A549 (cell line): ENCODE measurements around the gene SLCO2A1. TPM values are rescaled to one million over a fixed set of nuclear protein-coding genes. Genes with fewer than 3 reads are reported as not detected.

Source experiments
- ATAC-seq, 2 experiments: fragments of 200-7000 bp in 1 of 2; fragments of >200 bp in 1 of 2; cut with Nextera tagmentation in 1 of 2; cut with Tn5 transposase in 1 of 2; 3 replicates each; pipeline versions ENCODE4 v1.8.0 to v1.9.1; 2018 to 2020; ENCODE audit warnings: mild to moderate bottlenecking in 1 of 2, moderate library complexity in 1 of 2
- CTCF ChIA-PET: fragments of 300-600 bp; sonication (Branson Sonifier 250); formaldehyde crosslinking; extraction: SDS; loops from one replicate; lab custom pipeline; 2021; ENCODE audit warnings: antibody characterized with exemption, inconsistent platforms; lab: Yijun Ruan, JAX
- POLR2A ChIA-PET: fragments of 350-600 bp; formaldehyde crosslinking; extraction: SDS; loops from one replicate; lab custom pipeline; 2021; ENCODE audit warnings: antibody characterized with exemption, inconsistent platforms; lab: Yijun Ruan, JAX
- DNase-seq, 2 experiments: peaks; one replicate each; pipeline versions ENCODE4 v3.0.0 to v3.0.0-alpha.2; 2011 to 2016; ENCODE audit warnings: low read depth in 1 of 2, low spot score in 1 of 2
- FAIRE-seq: peaks from 2 replicates; lab custom pipeline; 2011; peaks lifted over from hg19 to GRCh38; lab: Jason Lieb, UNC
- H3K27ac ChIP-seq, 2 experiments: fragments of >200 bp; sonication (Bioruptor Twin); formaldehyde crosslinking; 3 replicates each; pipeline ENCODE4 v1.5.1; 2016 to 2017
- H3K4me1 ChIP-seq: fragments of >200 bp; sonication (Bioruptor Twin); formaldehyde crosslinking; 3 replicates; pipeline ENCODE4 v1.6.1; 2016
- H3K4me2 ChIP-seq: fragments of >200 bp; sonication (Bioruptor Twin); formaldehyde crosslinking; 3 replicates; pipeline ENCODE4 v1.6.1; 2016
- H3K4me3 ChIP-seq: fragments of >200 bp; sonication (Bioruptor Twin); formaldehyde crosslinking; 3 replicates; pipeline ENCODE4 v1.5.1; 2016
- H3K9me3 ChIP-seq: fragments of >200 bp; sonication (Bioruptor Twin); formaldehyde crosslinking; 3 replicates; pipeline ENCODE4 v1.6.1; 2016
- CBX2 ChIP-seq: fragments of 200-600 bp; sonication (generic); IDR thresholded peaks from 2 replicates; pipeline ENCODE4 v1.6.1; 2016; ENCODE audit warnings: low read depth, mild to moderate bottlenecking, borderline replicate concordance
- CEBPB ChIP-seq, 2 experiments: fragments of >200 bp in 1 of 2; sonication (Bioruptor Twin) in 1 of 2; formaldehyde crosslinking in 1 of 2; IDR thresholded peaks; 2 replicates each; pipeline ENCODE4 v1.6.1; 2012 to 2016
- CTCF ChIP-seq: fragments of >200 bp; sonication (Bioruptor Twin); formaldehyde crosslinking; IDR thresholded peaks from 3 replicates; pipeline ENCODE4 v1.5.1; 2016
- EHMT2 ChIP-seq: fragments of 200-600 bp; sonication (generic); IDR thresholded peaks from 2 replicates; pipeline ENCODE4 v1.6.1; 2016; ENCODE audit warnings: antibody characterized with exemption, low read depth, mild to moderate bottlenecking, moderate library complexity
- ELK1 ChIP-seq: fragments of 150-350 bp; IDR thresholded peaks from 2 replicates; pipeline ENCODE4 v1.6.1; 2014; ENCODE audit warnings: low read depth, mild to moderate bottlenecking, low read length
- EP300 ChIP-seq, 2 experiments: fragments of >200 bp; sonication (Bioruptor Twin); formaldehyde crosslinking; IDR thresholded peaks; 2 replicates in 1 of 2; 3 replicates in 1 of 2; pipeline ENCODE4 v1.6.1; 2016 to 2017
- FOSB ChIP-seq: fragments of 250-450 bp; sonication (Bioruptor Pico); IDR thresholded peaks from 2 replicates; pipeline ENCODE4 v1.5.0; 2020; ENCODE audit warnings: mild to moderate bottlenecking, moderate library complexity
- FOSL2 ChIP-seq, 2 experiments: fragments of 450-650 bp in 1 of 2; fragments of >200 bp in 1 of 2; sonication (Bioruptor Twin) in 1 of 2; formaldehyde crosslinking; IDR thresholded peaks; 2 replicates each; pipeline versions ENCODE4 v1.5.0 to v1.6.1; 2016 to 2020; ENCODE audit warnings: mild to moderate bottlenecking in 1 of 2, moderate library complexity in 1 of 2
- HES2 ChIP-seq: fragments of >200 bp; sonication (Bioruptor Twin); formaldehyde crosslinking; IDR thresholded peaks from 2 replicates; pipeline ENCODE4 v1.6.1; 2016
- HEYL ChIP-seq: fragments of 250-450 bp; sonication (Bioruptor Pico); IDR thresholded peaks from 2 replicates; pipeline ENCODE4 v1.8.0; 2021; ENCODE audit warnings: mild to moderate bottlenecking, moderate library complexity
- HMGXB4 ChIP-seq: fragments of 250-450 bp; sonication (Bioruptor Pico); IDR thresholded peaks from 2 replicates; pipeline ENCODE4 v1.5.0; 2021; ENCODE audit warnings: mild to moderate bottlenecking, moderate library complexity, borderline replicate concordance
- JUN ChIP-seq, 2 experiments: fragments of >200 bp; sonication (Bioruptor Twin); formaldehyde crosslinking; IDR thresholded peaks; 2 replicates in 1 of 2; 3 replicates in 1 of 2; pipeline ENCODE4 v1.6.1; 2016 to 2017
- JUNB ChIP-seq: fragments of >200 bp; sonication (Bioruptor Twin); formaldehyde crosslinking; IDR thresholded peaks from 2 replicates; pipeline ENCODE4 v1.6.1; 2016
- NFE2L2 ChIP-seq: fragments of 150-350 bp; conservative IDR thresholded peaks from 2 replicates; pipeline ENCODE4 v1.6.1; 2014; ENCODE audit warnings: low read length
- NR3C1 ChIP-seq: fragments of >200 bp; sonication (Bioruptor Twin); formaldehyde crosslinking; IDR thresholded peaks from 3 replicates; pipeline ENCODE4 v1.6.1; 2017
- PBX3 ChIP-seq: IDR thresholded peaks from 2 replicates; pipeline ENCODE4 v1.6.1; 2012
- PHF8 ChIP-seq: fragments of 200-600 bp; sonication (generic); IDR thresholded peaks from 2 replicates; pipeline ENCODE4 v1.6.1; 2016; ENCODE audit warnings: low read depth, mild to moderate bottlenecking, antibody characterized with exemption, moderate library complexity, borderline replicate concordance
- POLR2A ChIP-seq: IDR thresholded peaks from 2 replicates; pipeline ENCODE4 v1.6.1; 2012; ENCODE audit warnings: mild to moderate bottlenecking, low read length
- RARB ChIP-seq: fragments of 250-450 bp; sonication (Bioruptor Pico); IDR thresholded peaks from 2 replicates; pipeline ENCODE4 v1.8.0; 2021; ENCODE audit warnings: mild to moderate bottlenecking, moderate library complexity
- REST ChIP-seq: fragments of 200-600 bp; sonication (generic); IDR thresholded peaks from 2 replicates; pipeline ENCODE4 v1.6.1; 2016; ENCODE audit warnings: antibody characterized with exemption, mild to moderate bottlenecking, moderate library complexity
- RFX5 ChIP-seq: fragments of 450-650 bp; IDR thresholded peaks from 2 replicates; pipeline ENCODE4 v1.7.1; 2014; ENCODE audit warnings: antibody characterized with exemption, mild to moderate bottlenecking, moderate library complexity
- TP53 ChIP-seq: fragments of 250-450 bp; sonication (Bioruptor Pico); IDR thresholded peaks from 2 replicates; pipeline ENCODE4 v1.5.0; 2021; ENCODE audit warnings: mild to moderate bottlenecking, moderate library complexity
- ZNF302 ChIP-seq: fragments of 250-450 bp; sonication (Bioruptor Pico); IDR thresholded peaks from 2 replicates; pipeline ENCODE4 v1.9.0; 2021; ENCODE audit warnings: inconsistent platforms, mild to moderate bottlenecking, moderate library complexity
- ZSCAN20 ChIP-seq: fragments of 250-450 bp; sonication (Bioruptor Pico); IDR thresholded peaks from 2 replicates; pipeline ENCODE4 v1.8.0; 2022; ENCODE audit warnings: mild to moderate bottlenecking, moderate library complexity
- WGBS: methylation state at CpG from one replicate; pipeline ENCODE4 v1.1.6; 2017; ENCODE audit errors: missing lambda C conversion rate; 5-methylcytosine and 5-hydroxymethylcytosine counted together
- polyA plus RNA-seq, 4 experiments: library from polyadenylated mRNA; depleted of rRNA in 3 of 4; stranded (reverse); fragments of >200 nt; fragmentation: RNase III in 1 of 4; extraction: RNeasy Plus Mini Kit Qiagen cat#74134 plus additional on column Dnase treatment in 1 of 4; gene quantifications; 2 replicates in 3 of 4; 3 replicates in 1 of 4; pipeline ENCODE4 v1.2.3, GENCODE V29; 2011 to 2017

Gene SLCO2A1
- polyA plus RNA-seq, 2 of the 4 experiments (the other 2 are of a cell fraction) = 0.12 TPM; not detected in 1

GRCh38 chr3:133980035-133980434, 49.7 kb downstream of the SLCO2A1 start:
- Histone ChIP-seq H3K4me2 (no peak overlapping the region), H3K4me3 (no peak overlapping the region), H3K9me3 (no peaks in the 10 kb centered on the region), H3K27ac (no peak overlapping the region), H3K4me1 (no peaks in the 10 kb centered on the region)
- ATAC-seq (no peak), DNase-seq (no peak), FAIRE-seq (no peak)
- ChIA-PET POLR2A (no interaction called here), CTCF (interaction anchor here (1.1 kb wide), 1 partner anchor 23 kb away, joined by 3 read pairs; no protein-coding TSS in a partner anchor)
- WGBS = 13% methylated on average over 2 of the region's 2 CpGs
- no peak for TF ChIP-seq HEYL (CRISPR knock-in tag)
- no peak for TF ChIP-seq REST

GRCh38 chr3:133979553-133979952, 50.2 kb downstream of the SLCO2A1 start:
- ChIA-PET CTCF (no interaction called here), POLR2A (no interaction called here)
- no peak for TF ChIP-seq RARB (CRISPR knock-in tag)
- no peak for TF ChIP-seq ZNF302
- TF ChIP-seq EHMT2 = no peak
- no peak for TF ChIP-seq ELK1
- no peak for TF ChIP-seq NR3C1
- TF ChIP-seq JUNB = no peak
- TF ChIP-seq PHF8 = no peak
- TF ChIP-seq CTCF = no peak
- TF ChIP-seq ZSCAN20 (CRISPR knock-in tag) = no peak
- no peak for TF ChIP-seq CEBPB (IDR thresholded peaks at IDR 0.05)
- TF ChIP-seq HES2 = no peak
- TF ChIP-seq FOSL2 (IDR thresholded peaks at IDR 0.05) = no peak
- TF ChIP-seq FOSL2 (CRISPR knock-in tag; IDR thresholded peaks at IDR 0.05) = no peak
- TF ChIP-seq NFE2L2 = no peak
- no peak for TF ChIP-seq EP300 (IDR thresholded peaks at IDR 0.05)
- no peak for TF ChIP-seq JUN (IDR thresholded peaks at IDR 0.05)
- TF ChIP-seq CBX2 = no peak
- no CpG with 5 or more reads among the region's 7 CpGs for WGBS
- Histone ChIP-seq H3K27ac (no peak overlapping the region), H3K4me1 (no peaks in the 10 kb centered on the region), H3K4me3 (no peak overlapping the region), H3K4me2 (no peak overlapping the region), H3K9me3 (no peaks in the 10 kb centered on the region)
- DNase-seq (no peak), FAIRE-seq (no peak), ATAC-seq (no peak)

- Histone ChIP-seq H3K4me2 (no peak overlapping the region), H3K9me3 (no peaks in the 10 kb centered on the region), H3K4me3 (no peak overlapping the region), H3K4me1 (no peaks in the 10 kb centered on the region), H3K27ac (no peak overlapping the region)
- no peak for FAIRE-seq
- POLR2A ChIA-PET = no interaction called here
- 77% methylated on average over 4 of the region's 4 CpGs for WGBS
- CTCF ChIA-PET = no interaction called here
- no peak for ATAC-seq
- DNase-seq = no peak
- no peak for TF ChIP-seq TP53 (CRISPR knock-in tag)
- no peak for TF ChIP-seq PBX3
- TF ChIP-seq PHF8 = no peak
- TF ChIP-seq POLR2A = no peak
- no peak for TF ChIP-seq HES2
- TF ChIP-seq RFX5 = no peak
- no peak for TF ChIP-seq FOSB (CRISPR knock-in tag)
- no peak for TF ChIP-seq HMGXB4
Measured at GRCh38 chr3:133977568-133977967, 52.2 kb downstream of the SLCO2A1 start.
